Measurements from ENCODE around the gene PAPPA2. TPM values are rescaled to one million over a fixed set of nuclear protein-coding genes. Genes with fewer than 3 reads are reported as not detected.

Gene PAPPA2
- polyA plus RNA-seq, 4 donors, result 2.2 to 77.1 (median 53.6) TPM

- DNase-seq (ENCODE audit: low read depth in 4 of 4, low spot score in 3 of 4), result peak in 2 of 4 donors; percentile 36 to 41
These were observed 380.6 kb downstream of the PAPPA2 start for GRCh38 chr1:176843352-176844297.

GRCh38 chr1:176847052-176847451 lies 384.1 kb downstream of the PAPPA2 start:
- DNase-seq (ENCODE audit: low read depth in 4 of 4, low spot score in 3 of 4), result no peak

GRCh38 chr1:176849281-176849680 lies 386.3 kb downstream of the PAPPA2 start:
- DNase-seq (ENCODE audit: low read depth in 4 of 4, low spot score in 3 of 4), result no peak

GRCh38 chr1:176850871-176851270 lies 387.9 kb downstream of the PAPPA2 start:
- DNase-seq (ENCODE audit: low read depth in 4 of 4, low spot score in 3 of 4), result no peak

- DNase-seq (ENCODE audit: low read depth in 4 of 4, low spot score in 3 of 4), result no peak
These were observed 389.1 kb downstream of the PAPPA2 start for GRCh38 chr1:176852124-176852523.

DNA sequence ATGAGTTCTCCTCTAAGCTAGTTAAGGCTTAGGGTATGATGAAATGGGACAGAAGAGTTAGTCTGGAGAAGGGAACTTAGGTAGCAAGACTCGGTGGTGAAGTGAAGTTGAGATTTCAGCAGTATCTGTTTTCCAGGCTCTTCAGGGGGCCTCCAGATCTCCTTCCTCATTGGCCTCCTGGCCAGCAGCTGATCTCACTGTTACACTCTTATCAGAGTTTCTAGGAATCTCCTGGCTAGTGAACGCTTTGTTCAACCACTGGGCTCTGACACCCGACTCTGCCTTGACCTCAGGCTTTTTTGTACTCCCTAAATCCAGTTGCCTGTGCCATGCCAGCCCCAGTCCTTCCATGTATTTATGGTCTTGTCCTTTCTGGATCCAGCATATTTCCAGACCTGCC lies 390.5 kb downstream of the PAPPA2 start:
- no peak for DNase-seq (ENCODE audit: low read depth in 4 of 4, low spot score in 3 of 4)

- DNase-seq (ENCODE audit: low read depth in 4 of 4, low spot score in 3 of 4), result no peak
These were observed 391.1 kb downstream of the PAPPA2 start for GRCh38 chr1:176854121-176854520.

DNA sequence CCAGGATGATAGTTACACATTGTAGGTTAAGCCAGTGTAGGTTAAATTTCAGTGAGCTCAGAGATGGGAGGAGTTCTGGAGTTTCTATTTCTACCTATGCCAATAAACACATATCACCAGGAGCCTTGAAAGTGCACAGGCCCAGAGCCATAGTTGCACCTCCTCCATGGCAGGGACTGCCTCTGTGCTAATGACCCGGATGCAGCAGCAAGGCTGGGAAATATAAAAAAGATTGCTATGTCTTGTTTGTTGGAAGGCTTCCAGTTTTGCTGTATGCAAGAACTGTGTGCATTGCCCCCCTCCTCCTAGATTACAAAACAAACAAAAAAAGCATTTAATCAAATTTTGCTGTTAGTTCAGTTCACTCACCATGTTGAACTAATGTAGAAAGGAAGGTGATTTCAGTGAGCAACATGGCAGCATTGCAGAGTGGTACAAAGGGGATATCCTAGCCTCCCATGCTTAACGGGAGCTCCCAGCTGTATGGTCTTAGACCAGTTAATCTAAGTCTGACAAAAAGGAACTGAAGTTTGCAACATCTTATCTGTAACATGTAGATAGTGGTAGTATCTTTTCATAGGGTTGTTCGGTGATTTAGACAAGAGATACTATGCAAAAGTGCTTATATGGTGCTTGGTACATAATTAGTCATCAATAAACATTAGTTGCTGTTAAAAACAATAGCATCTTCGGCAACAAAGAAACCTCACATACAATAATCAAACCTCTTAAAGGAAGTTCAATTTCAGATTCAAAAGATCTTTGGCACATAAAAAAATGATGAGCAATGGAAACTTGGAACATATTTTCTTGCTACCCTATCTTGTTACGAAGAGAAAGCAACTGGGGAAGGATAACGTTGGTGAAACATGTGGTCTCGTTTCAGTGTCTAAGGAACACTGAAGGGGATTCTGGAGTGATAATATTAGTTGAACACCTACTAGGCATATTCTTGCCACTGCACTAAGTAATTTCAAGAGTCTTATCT lies 392.1 kb downstream of the PAPPA2 start:
- DNase-seq (ENCODE audit: low read depth in 4 of 4, low spot score in 3 of 4), result no peak

DNA sequence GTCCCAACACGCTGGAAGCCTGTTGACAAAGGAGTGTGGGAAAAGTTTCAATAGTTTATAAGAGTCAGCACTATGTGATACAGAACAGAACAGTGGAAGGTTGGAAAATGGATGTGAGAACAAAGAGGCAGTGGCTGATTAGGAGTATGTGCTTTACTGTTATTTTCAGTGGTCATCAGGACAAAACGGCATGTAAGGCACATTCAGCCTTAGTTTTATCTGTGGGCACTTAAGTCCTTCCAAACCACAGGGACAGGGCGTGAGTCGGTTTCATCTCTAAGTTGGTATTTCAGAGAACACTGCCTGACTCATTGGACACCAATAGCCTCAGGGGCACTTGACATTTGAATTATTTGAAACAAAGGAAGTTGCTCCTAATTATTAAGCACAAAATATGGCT lies 394.7 kb downstream of the PAPPA2 start:
- no peak for DNase-seq (ENCODE audit: low read depth in 4 of 4, low spot score in 3 of 4)

GRCh38 chr1:176858433-176858916 lies 395.5 kb downstream of the PAPPA2 start:
- no peak for DNase-seq (ENCODE audit: low read depth in 4 of 4, low spot score in 3 of 4)

- no peak for DNase-seq (ENCODE audit: low read depth in 4 of 4, low spot score in 3 of 4)
These were observed 400.6 kb downstream of the PAPPA2 start for GRCh38 chr1:176863613-176864012.

- no peak for DNase-seq (ENCODE audit: low read depth in 4 of 4, low spot score in 3 of 4)
These were observed 401.2 kb downstream of the PAPPA2 start for GRCh38 chr1:176864211-176864610.

DNA sequence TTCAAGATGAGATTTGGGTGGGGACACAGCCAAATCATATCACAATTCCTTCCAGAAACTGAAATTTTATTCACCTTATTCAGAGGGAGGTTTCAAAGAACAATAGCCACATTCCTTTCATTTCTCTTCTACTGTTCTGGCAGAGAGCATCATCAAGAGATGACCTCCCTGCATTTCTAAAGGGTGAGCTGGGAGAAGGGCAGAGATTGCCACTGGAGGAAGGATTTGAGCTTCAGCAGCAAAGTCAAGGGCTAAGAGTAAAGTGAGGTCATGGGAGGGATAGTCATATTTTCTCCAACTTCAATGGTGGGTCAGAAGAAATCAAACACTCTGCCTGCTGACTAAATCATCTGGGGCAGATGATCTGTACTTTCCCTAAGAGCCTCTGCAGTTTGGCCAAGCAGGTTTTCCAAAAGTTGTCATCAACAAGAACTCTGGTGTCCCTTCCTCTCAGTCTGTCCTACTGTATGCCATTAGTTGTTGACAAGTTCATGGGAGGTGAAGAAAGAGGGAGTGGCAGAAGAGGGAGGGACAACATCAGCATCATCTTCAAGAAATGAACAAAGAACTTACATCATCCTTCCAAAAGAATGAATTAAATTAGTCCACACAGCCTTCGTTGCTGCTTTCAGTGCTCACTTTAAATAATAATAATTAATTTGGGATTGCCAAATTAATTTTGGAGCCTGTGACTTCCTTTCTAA lies 403.2 kb downstream of the PAPPA2 start:
- DNase-seq (ENCODE audit: low read depth in 4 of 4, low spot score in 3 of 4), result no peak

DNA sequence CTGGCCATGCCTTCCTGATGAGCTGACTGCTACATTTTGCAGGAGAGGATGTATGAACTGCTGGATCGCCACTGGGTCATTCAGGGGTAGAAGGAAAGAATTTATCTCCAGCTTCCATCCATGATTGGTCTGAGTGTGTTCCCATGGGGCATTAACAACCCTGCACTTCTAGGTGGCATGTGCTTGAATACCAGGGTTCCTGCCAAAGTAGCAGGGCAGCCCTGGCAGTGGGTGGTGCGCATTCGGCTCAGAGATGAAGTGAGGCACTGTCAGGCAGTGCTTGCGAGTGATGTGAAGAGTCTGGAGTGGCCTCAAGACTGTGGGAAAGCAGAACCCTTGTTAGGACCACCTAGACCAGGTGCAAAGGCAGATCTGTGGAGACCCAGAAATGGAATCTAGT lies 406.6 kb downstream of the PAPPA2 start:
- DNase-seq (ENCODE audit: low read depth in 4 of 4, low spot score in 3 of 4), result no peak

DNA sequence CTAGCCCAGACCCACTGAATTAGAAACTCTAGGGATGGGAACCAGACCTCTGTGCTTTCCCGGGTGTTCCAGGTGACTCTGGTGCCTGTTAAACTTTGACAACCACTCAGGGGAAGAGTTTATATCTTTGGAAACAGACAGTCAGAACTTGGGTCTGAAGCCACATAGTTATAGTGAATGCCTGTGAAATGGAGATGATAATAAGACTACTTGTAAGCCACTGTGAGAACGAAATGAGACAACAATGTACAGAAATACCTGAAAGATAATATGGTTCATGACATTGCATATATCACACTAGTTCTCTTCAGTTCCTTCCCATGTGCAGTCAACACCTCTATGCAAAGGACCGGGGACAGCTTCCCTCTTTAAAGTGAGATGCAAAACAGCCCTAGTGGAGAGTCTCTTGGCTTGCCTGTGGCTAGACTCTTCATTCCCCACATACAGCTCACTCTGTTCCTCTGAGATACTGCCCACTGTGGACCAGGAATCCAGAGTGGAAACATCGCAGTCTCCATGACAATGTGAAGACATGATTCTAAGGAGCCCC lies 414.1 kb downstream of the PAPPA2 start:
- no peak for DNase-seq (ENCODE audit: low read depth in 4 of 4, low spot score in 3 of 4)

DNA sequence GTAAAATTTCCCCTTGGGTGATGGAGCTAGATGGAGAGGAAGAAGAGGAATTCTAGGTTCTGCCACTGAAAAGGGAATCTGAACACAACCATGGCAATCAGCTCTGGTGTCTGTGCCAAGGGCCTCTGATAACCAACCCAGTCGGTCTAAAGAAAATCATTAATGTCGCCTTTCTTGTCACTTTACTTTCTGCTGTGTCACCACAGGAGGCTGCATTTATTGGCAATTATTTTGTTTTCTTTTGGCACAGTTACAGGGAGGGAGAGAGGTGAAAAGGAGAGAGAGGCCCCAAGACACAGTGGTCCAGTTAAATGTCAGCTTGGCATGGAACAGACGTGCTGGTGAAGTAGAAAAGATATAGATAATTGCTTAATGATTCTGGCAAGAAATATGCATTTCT lies 414.6 kb downstream of the PAPPA2 start:
- no peak for DNase-seq (ENCODE audit: low read depth in 4 of 4, low spot score in 3 of 4)

DNA sequence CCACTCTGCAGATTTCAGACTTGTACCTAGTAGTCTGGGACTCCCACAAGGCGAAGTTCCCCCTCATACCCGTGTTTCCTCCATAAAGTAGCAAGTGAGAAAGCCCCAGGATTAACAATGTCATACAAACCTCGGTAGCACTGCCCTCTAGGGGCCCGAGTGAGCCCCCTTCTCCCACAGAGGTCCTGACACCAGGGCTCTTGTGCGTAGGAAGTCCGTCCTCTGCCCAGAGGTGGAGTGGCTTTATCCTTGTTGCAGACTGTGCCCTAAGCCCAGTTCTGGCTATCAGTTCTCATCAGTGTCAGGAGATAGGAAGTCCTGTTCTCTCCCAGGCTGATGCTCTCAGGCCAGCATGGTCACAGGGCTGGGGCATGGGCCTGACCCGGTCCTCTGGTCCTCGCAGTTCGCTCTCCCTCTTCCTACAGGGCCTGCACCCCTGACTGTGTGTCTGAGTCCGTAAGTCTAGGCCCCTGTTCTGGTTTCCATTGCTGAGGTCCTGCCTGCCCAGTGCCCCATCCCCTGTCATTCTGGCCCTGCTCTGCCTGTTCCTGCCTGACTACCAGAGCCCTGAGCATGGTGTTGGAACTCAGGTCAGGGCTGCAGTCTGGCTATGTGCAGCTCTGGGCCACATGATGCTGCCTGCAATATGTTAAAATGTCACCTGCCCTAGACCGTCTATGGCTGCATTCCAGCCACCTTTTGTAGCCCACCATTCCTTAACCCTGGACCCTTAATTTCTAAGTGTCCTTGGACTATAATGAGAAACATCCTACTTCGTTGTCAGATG lies 416.0 kb downstream of the PAPPA2 start:
- no peak for DNase-seq (ENCODE audit: low read depth in 4 of 4, low spot score in 3 of 4)

- DNase-seq (ENCODE audit: low read depth in 4 of 4, low spot score in 3 of 4), result no peak
These were observed 417.0 kb downstream of the PAPPA2 start for GRCh38 chr1:176879784-176880620.
